ENCODE results near the gene ID1. TPM values are rescaled to one million over a fixed set of nuclear protein-coding genes. Genes with fewer than 3 reads are reported as not detected.

ID1 gene
- total and polyA plus RNA-seq, 2 of the 13 experiments (the other 11 are each of a cell fraction or from before 2014, with no cell fraction given), result 320 to 419 TPM

DNA sequence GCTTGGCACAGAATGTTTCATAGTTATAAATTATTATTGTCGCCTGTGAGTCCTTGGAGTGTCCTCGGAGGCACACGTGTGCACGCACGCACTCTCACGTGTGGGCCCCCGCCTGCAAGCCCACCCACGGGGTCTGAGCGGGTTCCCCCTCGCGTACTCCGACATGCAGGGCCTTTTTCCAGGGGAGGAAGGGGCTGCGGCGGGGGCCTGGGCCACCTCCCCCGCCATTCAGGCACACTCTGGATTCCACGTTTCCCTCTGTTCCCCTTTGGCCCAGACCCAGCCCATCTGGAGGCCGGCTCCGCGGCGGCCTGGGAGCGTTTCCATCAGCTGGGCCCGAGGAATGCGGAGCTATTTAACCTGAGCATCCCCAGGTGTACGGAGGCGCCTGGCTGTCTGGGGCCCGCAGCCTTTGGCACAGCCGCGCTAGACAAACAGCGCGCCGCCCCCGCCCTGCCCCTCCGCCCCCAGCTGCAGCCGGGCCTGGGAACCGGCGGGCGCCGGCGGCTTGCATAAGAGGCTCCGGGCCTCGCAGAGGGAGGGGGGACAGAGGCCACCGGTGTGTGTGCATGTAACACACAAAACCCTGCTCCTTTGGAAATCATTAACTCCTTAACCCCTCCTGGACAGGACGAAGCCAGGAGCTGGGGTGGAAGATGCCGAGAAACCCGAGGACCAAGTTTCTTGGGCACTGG lies 3.3 kb downstream of the ID1 start (continued):
- TF ChIP-seq, protein P1, sequence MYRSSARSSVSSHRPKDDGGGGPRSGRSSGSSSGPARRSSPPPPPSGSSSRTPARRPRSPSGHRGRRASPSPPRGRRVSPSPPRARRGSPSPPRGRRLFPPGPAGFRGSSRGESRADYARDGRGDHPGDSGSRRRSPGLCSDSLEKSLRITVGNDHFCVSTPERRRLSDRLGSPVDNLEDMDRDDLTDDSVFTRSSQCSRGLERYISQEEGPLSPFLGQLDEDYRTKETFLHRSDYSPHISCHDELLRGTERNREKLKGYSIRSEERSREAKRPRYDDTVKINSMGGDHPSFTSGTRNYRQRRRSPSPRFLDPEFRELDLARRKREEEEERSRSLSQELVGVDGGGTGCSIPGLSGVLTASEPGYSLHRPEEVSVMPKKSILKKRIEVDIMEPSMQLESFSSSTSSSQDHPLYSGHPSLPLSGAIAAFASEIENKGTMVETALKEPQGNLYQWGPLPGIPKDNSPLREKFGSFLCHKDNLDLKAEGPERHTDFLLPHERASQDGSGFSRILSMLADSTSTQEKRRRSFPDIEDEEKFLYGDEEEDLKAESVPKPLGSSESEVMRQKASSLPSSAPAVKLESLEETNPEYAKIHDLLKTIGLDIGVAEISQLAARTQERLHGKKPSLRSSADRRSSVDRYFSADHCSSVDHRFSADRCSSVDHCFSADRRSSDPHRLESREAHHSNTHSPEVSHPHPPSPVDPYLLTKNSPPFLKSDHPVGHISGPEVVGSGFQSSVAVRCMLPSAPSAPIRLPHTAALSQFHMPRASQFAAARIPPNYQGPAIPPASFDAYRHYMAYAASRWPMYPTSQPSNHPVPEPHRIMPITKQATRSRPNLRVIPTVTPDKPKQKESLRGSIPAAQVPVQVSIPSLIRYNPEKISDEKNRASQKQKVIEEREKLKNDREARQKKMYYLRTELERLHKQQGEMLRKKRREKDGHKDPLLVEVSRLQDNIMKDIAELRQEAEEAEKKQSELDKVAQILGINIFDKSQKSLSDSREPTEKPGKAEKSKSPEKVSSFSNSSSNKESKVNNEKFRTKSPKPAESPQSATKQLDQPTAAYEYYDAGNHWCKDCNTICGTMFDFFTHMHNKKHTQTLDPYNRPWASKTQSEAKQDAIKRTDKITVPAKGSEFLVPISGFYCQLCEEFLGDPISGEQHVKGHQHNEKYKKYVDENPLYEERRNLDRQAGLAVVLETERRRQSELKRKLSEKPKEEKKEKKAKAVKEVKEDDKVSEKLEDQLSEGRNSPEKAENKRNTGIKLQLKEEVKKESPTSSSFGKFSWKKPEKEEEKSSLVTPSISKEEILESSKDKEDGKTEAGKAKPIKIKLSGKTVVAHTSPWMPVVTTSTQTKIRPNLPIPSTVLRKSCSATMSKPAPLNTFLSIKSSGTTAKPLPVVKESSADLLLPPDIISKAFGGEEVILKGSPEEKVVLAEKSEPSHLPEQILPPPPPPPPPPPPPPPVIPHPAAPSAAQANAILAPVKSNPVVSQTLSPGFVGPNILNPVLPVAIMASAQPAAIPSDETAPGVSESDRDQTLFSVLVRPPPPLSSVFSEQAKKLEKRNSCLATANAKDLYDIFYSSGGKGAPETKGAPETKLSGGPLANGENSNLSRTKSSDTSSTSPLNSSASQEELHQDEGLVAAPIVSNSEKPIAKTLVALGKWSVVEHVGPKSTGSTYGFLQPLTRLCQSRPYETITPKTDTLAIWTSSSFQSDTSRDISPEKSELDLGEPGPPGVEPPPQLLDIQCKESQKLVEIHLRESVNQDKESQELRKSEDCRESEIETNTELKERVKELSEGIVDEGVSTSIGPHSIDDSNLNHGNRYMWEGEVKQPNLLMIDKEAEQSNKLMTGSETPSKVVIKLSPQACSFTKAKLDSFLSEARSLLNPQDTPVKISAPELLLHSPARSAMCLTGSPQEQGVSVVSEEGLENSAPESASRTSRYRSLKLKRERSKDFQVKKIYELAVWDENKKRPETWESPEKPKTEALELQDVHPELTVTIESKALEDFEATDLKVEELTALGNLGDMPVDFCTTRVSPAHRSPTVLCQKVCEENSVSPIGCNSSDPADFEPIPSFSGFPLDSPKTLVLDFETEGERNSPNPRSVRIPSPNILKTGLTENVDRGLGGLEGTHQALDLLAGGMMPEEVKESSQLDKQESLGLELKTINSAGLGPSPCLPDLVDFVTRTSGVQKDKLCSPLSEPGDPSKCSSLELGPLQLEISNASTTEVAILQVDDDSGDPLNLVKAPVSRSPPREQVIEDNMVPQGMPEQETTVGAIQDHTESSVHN (CRISPR knock-in tag; IDR thresholded peaks at IDR 0.05), result peak; percentile 98
- peak; percentile 99 for TF ChIP-seq ZBTB7B (CRISPR knock-in tag; IDR thresholded peaks at IDR 0.05)
- TF ChIP-seq, protein P2, sequence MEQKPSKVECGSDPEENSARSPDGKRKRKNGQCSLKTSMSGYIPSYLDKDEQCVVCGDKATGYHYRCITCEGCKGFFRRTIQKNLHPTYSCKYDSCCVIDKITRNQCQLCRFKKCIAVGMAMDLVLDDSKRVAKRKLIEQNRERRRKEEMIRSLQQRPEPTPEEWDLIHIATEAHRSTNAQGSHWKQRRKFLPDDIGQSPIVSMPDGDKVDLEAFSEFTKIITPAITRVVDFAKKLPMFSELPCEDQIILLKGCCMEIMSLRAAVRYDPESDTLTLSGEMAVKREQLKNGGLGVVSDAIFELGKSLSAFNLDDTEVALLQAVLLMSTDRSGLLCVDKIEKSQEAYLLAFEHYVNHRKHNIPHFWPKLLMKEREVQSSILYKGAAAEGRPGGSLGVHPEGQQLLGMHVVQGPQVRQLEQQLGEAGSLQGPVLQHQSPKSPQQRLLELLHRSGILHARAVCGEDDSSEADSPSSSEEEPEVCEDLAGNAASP (CRISPR knock-in tag; IDR thresholded peaks at IDR 0.05; ENCODE audit: borderline replicate concordance), result peak; percentile 99
- peak; percentile 85 for TF ChIP-seq NR2F6 (IDR thresholded peaks at IDR 0.05)
- TF ChIP-seq NR2F6 (CRISPR knock-in tag; IDR thresholded peaks at IDR 0.05), result peak; percentile 97
- peak; percentile 27; the same call in 1 of the 2 replicates for TF ChIP-seq ZNF546 (CRISPR knock-in tag; conservative IDR thresholded peaks at IDR 0.05)
- TF ChIP-seq, protein P3, sequence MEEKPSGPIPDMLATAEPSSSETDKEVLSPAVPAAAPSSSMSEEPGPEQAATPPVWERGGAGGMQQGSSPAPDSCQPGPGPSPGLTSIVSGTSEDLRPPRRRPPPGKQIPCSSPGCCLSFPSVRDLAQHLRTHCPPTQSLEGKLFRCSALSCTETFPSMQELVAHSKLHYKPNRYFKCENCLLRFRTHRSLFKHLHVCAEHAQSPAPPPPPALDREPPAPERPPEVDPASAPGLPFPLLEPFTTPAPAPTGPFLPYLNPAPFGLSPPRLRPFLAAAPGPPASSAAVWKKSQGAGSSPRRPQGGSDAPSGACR (CRISPR knock-in tag; IDR thresholded peaks at IDR 0.05), result peak; percentile 99
- TF ChIP-seq FOXM1 (CRISPR knock-in tag; IDR thresholded peaks at IDR 0.05), result no peak; the same call in 1 of the 2 replicates
- peak; percentile 99 for TF ChIP-seq ARHGAP35 (CRISPR knock-in tag; IDR thresholded peaks at IDR 0.05; ENCODE audit: borderline replicate concordance)
- TF ChIP-seq KDM1A (CRISPR knock-in tag; IDR thresholded peaks at IDR 0.05), result peak; percentile 91
- peak; percentile 71; the same call in 1 of the 2 replicates for TF ChIP-seq ZNF773 (CRISPR knock-in tag; IDR thresholded peaks at IDR 0.05; ENCODE audit: borderline replicate concordance)
- TF ChIP-seq, protein P4, sequence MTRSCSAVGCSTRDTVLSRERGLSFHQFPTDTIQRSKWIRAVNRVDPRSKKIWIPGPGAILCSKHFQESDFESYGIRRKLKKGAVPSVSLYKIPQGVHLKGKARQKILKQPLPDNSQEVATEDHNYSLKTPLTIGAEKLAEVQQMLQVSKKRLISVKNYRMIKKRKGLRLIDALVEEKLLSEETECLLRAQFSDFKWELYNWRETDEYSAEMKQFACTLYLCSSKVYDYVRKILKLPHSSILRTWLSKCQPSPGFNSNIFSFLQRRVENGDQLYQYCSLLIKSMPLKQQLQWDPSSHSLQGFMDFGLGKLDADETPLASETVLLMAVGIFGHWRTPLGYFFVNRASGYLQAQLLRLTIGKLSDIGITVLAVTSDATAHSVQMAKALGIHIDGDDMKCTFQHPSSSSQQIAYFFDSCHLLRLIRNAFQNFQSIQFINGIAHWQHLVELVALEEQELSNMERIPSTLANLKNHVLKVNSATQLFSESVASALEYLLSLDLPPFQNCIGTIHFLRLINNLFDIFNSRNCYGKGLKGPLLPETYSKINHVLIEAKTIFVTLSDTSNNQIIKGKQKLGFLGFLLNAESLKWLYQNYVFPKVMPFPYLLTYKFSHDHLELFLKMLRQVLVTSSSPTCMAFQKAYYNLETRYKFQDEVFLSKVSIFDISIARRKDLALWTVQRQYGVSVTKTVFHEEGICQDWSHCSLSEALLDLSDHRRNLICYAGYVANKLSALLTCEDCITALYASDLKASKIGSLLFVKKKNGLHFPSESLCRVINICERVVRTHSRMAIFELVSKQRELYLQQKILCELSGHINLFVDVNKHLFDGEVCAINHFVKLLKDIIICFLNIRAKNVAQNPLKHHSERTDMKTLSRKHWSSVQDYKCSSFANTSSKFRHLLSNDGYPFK (CRISPR knock-in tag; IDR thresholded peaks at IDR 0.05; ENCODE audit: borderline replicate concordance), result peak; percentile 93
- TF ChIP-seq ZSCAN9 (CRISPR knock-in tag; IDR thresholded peaks at IDR 0.05; ENCODE audit: borderline replicate concordance), result peak; percentile 98

Measured in HepG2 (cell line).